ENCODE measurements around the gene MALAT1. TPM values are rescaled to one million over a fixed set of nuclear protein-coding genes. Genes with fewer than 3 reads are reported as not detected.
A peak's percentile ranks its signal among the peaks of the same experiment; 100 is the strongest.

Gene MALAT1
- total and polyA plus RNA-seq, 2 of the 13 experiments (the other 11 are each of a cell fraction or from before 2014, with no cell fraction given) = 143 to 1,237 TPM

DNA sequence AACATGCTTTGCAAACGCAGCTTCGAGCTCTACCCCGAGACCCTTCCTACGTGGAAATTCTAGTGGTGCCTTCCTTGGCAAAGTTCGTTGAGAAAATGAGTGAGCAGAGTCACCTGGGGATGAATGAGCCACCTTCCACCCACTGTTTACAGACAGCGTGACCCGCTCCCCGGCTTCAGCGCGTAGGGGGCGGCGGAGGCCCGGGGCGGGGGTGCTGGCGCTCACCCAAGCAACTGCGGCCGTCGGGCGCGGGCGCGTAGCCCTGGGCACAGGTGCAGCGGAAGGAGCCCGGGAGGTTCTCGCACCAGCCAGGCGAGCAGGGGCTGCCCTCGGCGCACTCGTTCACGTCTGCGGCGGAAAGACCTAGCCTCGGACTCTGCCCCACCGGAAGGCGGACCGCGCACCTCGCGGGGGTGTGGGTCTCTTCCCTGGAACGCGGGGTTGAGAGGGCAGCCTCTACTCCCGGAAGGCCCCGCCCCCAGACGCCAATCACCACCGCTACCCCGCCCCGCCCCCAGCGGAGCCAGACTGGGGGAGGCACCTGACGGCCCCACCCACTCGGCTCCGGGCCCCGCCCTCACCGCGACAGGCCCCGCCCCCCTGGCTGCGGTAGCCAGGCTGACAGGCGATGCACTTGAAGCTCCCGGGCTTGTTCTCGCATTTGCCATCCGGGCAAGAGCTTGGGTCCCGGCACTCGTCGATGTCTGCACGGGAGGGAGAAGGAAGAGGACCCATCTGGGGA, 47.5 kb downstream of the MALAT1 start (continued):
- TF ChIP-seq ZNF607 (CRISPR knock-in tag; IDR thresholded peaks at IDR 0.05; ENCODE audit: borderline replicate concordance) (no peak), ZNF839 (CRISPR knock-in tag; IDR thresholded peaks at IDR 0.05; ENCODE audit: borderline replicate concordance) (no peak), ZNF878 (CRISPR knock-in tag; IDR thresholded peaks at IDR 0.05) (no peak), ATM (IDR thresholded peaks at IDR 0.05; ENCODE audit: borderline replicate concordance) (no peak), TMF1 (CRISPR knock-in tag; IDR thresholded peaks at IDR 0.05; ENCODE audit: low read depth) (no peak), TCF7 (IDR thresholded peaks at IDR 0.05; ENCODE audit: low read depth) (no peak), THAP11 (CRISPR knock-in tag; IDR thresholded peaks at IDR 0.05) (no peak; the same call in 1 of the 2 replicates), ESRRA (CRISPR knock-in tag; IDR thresholded peaks at IDR 0.05; ENCODE audit: low read depth) (peak; percentile 39; the same call in 1 of the 2 replicates), HMG20B (CRISPR knock-in tag; conservative IDR thresholded peaks at IDR 0.05) (no peak), NR2C2 (CRISPR knock-in tag; IDR thresholded peaks at IDR 0.05; ENCODE audit: borderline replicate concordance) (peak; percentile 45; the same call in 1 of the 2 replicates), DR1 (CRISPR knock-in tag; IDR thresholded peaks at IDR 0.05) (no peak), MBD4 (IDR thresholded peaks at IDR 0.05; ENCODE audit: borderline replicate concordance, low read length) (no peak), FOXA1 (IDR thresholded peaks at IDR 0.05) (no peak), FOXA1 (CRISPR knock-in tag; IDR thresholded peaks at IDR 0.05) (0 out of 2 replicates have a peak, but pooled peaks have one; percentile 15), MAZ (IDR thresholded peaks at IDR 0.05; ENCODE audit: borderline replicate concordance, low read depth, low read length) (no peak), MAZ (CRISPR knock-in tag; IDR thresholded peaks at IDR 0.05; ENCODE audit: low read depth) (peak; percentile 53; the same call in 1 of the 2 replicates), ZNF577 (CRISPR knock-in tag; IDR thresholded peaks at IDR 0.05; ENCODE audit: borderline replicate concordance, low read depth) (no peak), SCMH1 (CRISPR knock-in tag; IDR thresholded peaks at IDR 0.05; ENCODE audit: borderline replicate concordance) (no peak), SMAD9 (CRISPR knock-in tag; IDR thresholded peaks at IDR 0.05) (no peak), ZNF335 (CRISPR knock-in tag; IDR thresholded peaks at IDR 0.05) (no peak), NR2F6 (IDR thresholded peaks at IDR 0.05) (no peak), NR2F6 (CRISPR knock-in tag; IDR thresholded peaks at IDR 0.05) (peak; percentile 75)
- TF ChIP-seq, protein P1, sequence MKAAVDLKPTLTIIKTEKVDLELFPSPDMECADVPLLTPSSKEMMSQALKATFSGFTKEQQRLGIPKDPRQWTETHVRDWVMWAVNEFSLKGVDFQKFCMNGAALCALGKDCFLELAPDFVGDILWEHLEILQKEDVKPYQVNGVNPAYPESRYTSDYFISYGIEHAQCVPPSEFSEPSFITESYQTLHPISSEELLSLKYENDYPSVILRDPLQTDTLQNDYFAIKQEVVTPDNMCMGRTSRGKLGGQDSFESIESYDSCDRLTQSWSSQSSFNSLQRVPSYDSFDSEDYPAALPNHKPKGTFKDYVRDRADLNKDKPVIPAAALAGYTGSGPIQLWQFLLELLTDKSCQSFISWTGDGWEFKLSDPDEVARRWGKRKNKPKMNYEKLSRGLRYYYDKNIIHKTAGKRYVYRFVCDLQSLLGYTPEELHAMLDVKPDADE (CRISPR knock-in tag; IDR thresholded peaks at IDR 0.05) = no peak
- TF ChIP-seq, protein P2, sequence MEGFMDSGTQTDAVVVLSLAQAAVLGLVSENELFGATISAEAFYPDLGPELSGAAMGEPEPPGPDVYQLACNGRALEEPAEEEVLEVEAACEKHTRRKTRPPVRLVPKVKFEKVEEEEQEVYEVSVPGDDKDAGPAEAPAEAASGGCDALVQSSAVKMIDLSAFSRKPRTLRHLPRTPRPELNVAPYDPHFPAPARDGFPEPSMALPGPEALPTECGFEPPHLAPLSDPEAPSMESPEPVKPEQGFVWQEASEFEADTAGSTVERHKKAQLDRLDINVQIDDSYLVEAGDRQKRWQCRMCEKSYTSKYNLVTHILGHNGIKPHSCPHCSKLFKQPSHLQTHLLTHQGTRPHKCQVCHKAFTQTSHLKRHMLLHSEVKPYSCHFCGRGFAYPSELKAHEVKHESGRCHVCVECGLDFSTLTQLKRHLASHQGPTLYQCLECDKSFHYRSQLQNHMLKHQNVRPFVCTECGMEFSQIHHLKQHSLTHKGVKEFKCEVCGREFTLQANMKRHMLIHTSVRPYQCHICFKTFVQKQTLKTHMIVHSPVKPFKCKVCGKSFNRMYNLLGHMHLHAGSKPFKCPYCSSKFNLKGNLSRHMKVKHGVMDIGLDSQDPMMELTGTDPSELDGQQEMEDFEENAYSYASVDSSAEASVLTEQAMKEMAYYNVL (CRISPR knock-in tag; IDR thresholded peaks at IDR 0.05; ENCODE audit: borderline replicate concordance) = no peak

Measured in HepG2 (cell line).